HS-5 (cell line): ENCODE measurements around the gene AP3D1.
"Not testable (repeated sequence)": the region's sequence is repeated elsewhere in the genome, so short reads cannot be mapped to it uniquely, and the experiment has no call there.

Experiments used
- DNase-seq: peaks from one replicate; pipeline ENCODE4 v3.0.0-alpha.2; 2012; ENCODE audit warnings: low read depth

The AP3D1 gene

GRCh38 chr19:2151339-2152229 lies at the start of gene AP3D1:
Gene AP3D1 (minus strand): TSS chr19:2151566. CDS start chr19:2151334, 232 bp downstream.
- DNase-seq, result peak; percentile 98

- DNase-seq, result not testable (repeated sequence)
Observed at GRCh38 chr19:2200624-2201294, 49.4 kb upstream of the AP3D1 start.

DNA sequence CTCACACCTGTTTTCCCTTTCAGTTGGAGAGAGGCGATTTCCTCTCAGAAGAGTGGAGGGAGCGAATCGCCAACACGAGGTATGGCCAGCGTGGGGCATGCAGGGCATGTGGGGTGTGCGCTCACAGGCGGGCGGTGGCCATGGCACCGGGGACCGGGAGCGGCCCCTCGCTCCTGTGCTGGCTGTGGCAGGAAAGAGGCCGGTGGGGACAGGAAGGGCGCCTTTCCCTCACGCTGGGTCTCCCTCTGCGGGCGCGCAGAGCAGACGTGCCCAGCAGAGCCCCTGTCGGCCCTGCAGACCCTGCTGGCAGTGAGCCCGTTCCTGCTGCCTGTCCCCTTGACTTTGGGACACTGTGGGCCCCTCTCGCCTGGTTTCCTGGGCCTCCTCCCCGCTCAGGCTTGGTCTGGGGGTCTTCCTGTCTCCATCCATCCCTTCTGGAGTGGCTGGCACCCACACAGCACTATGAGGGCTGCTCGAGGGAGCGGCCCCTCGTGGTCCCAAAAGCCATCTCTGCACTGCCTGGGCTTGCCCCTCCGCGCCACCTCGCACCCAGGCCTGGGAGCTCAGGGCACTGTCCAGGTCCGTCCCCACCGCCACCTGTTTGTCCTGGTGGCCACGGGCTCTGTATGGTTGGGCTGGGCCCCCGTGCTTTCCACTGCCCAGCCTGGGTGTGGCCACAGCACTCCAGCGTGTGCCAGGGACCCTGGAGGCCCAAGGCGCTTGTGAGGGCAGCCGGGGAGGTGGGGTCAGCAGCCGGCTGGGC lies 48.7 kb upstream of the AP3D1 start:
- DNase-seq, result no peak

DNA sequence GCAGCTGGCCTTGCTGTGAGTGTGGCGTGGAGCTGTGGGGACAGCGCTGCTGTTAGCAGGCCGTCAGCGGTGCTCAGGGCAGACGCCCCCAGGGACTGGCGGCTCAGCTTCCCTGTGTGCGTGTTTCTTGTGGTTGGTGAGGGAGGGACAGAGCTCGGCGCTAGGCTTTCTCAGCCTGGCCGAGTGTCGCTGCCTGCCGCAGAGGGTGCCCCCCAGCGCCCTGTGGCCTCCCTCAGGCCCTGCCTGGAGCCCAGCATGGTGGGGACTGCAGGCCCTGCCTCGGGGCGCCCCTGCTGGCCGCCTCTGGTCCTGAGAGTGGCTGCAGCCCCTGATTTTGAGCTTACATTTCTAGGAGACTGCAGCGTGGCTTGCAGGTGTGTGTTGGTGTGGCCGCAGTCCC lies 47.8 kb upstream of the AP3D1 start:
- no peak for DNase-seq

- DNase-seq, result no peak
Observed at GRCh38 chr19:2198317-2198716, 47.0 kb upstream of the AP3D1 start.

GRCh38 chr19:2197270-2197669 lies 45.9 kb upstream of the AP3D1 start:
- DNase-seq, result no peak

DNA sequence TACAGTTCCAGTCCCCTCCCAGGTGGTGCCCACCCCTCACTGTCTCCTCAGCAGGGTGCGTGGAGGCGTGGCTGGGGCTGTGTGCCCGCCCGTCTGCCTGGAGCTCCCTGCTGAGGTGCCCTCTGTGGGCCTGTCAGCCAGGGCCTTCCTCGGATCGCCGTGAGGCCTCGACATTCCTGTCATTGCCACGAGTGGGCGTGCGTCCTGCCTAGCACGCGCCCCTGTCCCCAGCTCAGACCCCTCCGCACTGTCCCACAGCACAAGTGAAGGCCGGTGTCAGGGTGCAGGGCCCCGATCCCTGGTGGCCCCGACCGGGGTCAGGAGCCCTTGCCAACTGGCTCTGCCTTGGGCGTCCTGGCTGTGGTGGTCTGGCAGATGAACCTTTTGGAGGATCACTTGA lies 44.5 kb upstream of the AP3D1 start:
- no peak for DNase-seq

GRCh38 chr19:2195361-2195760 lies 44.0 kb upstream of the AP3D1 start:
- DNase-seq, result no peak

- no peak for DNase-seq
Observed at GRCh38 chr19:2194513-2195078, 43.2 kb upstream of the AP3D1 start.

GRCh38 chr19:2193807-2194206 lies 42.4 kb upstream of the AP3D1 start:
- no peak for DNase-seq

DNA sequence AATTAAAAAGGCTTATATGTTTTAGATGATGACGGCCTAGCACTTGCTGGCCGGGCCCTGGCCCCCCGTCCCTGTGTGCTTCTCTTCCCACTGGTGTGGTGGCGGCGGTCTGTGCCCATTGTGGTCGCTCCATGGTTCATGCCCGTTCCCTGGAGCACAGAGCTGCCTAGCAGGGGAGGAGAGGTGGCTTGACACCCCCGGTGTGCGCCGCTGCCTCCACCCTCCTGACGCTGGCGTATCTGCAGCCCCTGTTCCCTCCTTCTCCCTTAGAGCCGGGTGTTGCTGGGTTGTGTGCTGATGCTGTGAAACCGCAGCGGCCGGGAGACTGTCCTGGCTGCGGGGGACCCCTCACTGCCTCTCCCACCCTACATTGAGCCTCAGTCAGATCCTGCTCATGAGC lies 41.5 kb upstream of the AP3D1 start:
- DNase-seq, result no peak

DNA sequence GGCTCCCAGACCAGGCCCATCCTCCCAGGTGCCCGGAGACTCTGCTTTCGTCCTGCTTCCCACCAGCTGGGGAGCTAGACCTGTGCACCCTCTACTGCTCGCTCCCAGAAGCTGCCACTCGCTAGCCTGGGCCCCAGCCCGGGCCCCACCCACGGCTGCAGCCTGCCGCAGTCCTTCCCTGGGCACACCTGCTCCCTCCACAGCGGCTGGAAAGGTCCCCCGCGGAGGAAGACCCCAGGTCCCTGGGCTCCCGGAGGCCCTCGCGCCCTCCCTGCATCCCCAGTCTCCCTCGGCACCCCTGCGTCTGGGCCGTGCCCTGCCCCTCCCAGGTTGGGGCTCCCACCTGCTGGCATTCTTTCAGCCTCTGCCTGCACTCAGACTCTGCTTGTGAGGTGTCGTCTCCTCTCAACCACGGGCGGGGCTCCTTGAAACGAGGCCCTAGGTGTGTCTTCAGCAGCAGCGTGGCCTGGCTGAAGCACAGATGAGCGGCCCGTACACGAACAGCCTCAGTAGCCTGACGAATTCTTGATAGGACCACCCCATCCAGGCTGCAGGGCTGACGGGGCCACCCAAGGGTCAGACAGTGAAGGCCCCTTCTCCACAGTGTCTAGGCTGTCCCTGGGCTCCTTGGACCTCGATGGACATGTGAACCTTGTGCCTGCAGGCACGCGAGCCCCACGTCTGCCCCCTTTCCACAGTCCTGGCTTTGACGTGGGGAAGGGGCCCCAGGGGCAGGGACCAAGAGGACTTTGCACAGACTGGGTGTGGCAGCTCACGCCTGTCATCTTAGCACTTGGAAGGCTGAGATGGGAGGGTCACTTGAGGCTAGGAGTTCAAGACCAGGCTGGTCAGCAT lies 40.3 kb upstream of the AP3D1 start:
- DNase-seq, result no peak

- no peak for DNase-seq
Observed at GRCh38 chr19:2190848-2191455, 39.6 kb upstream of the AP3D1 start.

DNA sequence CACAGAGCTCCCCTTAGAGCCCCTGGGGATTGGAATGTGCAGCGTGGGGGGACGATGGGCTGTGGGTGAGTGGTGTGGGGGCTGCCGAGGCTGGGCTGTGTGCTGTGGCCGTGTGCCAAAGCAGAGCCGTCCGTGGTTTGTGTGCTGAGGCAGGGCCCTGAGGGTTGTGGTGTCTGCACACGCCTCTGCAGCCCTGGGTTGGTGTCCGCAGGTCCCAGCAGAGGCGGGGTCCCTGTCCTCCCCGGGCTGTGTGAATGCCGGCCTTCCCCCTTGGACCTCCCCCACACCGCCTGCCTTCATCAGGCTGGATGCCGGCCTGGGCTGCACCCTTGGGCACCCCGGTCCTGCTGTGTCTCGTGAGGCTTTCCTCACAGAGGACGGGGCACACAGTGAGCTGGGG lies 38.5 kb upstream of the AP3D1 start:
- DNase-seq, result no peak

DNA sequence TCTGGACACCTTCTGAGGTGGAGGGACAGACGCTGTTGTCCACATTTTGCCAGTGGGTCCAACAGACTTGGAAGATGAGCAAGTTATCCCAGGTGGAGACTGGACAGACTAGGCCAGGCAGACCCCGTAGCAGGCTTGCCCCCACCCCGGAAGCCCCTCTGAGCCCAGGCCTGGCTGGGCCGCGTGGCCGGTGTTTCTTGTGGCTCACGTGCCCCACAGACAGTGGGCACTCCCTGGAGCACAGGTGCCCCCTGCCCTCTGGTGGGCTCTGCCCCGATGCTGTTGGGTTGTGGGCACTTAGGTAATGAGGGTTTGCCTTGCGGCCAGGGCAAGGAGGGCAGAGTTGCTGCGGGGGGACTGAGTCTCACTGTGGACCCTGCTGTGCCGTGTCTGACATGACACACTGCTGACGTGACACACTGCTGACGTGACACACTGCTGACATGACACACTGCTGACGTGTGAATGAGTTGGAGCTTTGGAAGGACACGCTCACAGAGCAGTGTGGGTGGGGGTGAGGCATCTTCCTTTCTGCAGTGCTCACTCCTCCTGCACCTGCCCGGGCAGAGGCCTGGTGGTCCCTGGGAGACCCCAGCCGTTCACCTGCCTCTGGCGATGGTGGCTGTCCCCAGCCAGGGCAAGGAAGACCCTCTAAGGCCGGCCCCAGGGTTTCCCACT lies 37.5 kb upstream of the AP3D1 start:
- DNase-seq, result no peak

DNA sequence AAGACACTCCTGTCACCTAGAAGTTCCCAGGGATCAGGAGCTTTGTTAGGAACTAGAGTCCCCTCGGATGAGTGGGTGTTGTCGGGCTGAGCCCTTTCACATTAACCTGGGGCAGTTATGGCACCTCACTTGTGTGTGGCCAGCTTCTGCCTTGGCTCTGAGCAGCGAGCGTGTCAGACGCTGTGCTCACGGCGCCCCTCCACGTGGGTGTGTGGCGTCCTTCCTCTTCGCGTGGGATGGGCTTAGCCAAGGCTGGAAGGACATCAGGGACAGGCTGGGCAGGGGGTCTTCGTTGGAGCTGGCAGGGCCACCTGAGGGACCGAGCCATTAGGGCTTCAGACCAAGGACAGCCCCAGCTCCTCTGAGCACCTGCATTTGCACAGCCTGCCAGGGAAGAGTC lies 35.8 kb upstream of the AP3D1 start:
- DNase-seq, result no peak

DNA sequence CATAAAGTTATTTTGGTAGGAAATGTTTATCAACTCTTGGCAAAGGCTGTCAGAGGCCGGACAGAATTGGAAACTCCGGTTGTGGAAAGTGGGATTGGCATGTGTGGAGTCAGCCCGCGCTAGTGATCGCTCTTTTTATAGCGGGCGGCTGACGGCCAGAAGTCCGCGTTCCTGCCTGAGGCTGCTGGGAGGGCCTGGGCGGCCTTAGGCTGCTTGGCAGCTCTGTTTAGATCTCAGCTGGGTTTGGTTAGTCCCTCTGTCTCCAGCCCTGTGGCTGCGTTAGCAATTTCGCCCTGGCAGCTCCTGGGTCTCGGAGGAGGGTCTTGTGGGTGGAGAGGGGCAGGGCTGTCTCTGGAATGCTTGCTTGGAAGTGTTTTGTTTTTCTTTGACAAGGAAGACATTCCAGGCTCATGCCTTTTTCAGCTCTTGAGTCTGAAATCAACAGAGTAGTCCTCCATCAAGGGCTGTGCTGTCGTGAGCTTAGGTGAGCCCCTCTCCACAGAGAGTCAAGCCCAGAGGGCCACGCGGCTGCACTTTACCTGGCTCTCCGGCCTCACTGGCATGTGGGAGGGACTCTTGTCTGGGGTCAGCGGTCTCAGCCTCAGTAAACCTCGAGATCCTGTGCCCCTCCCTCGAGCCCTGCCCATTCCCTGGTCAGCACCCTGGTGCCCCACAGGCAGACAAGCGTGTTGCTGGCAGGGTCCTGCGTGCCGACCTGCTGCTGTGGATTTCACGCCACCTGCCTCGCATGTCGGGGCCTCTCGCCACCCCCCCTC lies 34.9 kb upstream of the AP3D1 start:
- DNase-seq, result no peak

DNA sequence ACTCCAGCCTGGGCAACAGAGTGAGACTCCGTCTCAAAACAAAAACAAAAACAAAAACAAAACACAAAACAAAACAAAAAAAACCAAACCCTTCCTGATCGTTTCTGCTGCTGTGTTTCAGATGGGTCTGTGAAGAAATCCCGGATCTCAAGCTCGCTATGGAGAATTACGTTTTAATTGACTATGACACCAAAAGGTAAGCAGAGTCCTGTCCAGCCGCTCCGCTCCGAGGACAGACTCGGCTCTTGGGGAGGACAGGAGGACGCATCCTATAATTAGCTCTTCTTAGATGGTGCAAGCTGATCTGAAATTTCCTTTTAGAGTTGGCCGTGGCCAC lies 34.3 kb upstream of the AP3D1 start:
- DNase-seq, result no peak

DNA sequence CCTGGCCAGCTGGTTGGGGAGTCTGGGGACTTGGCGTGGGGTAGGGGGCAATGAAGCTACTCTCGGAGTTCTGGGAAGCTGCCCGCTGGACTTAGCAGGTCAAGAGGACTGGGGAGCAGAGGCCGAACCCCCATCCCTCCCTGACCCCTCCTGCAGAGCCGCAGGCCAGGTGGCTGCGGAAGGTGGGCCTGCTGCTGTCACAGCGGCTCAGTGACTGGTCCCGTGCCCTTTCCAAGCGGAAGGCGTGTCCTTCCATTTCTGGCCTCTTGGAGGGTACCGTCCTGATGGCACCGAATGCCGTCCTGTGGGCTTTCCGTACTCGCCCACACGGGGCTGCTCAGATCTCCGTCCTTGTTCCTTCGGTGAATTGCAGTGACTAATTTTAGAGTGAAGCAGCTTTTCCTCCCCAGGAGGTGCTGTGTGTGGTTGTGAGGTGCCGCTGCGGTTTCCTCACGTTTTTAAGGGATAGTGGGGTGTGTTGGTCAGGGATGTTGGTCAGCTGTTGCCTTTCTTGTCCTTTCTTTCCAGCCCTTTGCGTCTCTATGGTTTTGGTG lies 33.1 kb upstream of the AP3D1 start:
- no peak for DNase-seq

DNA sequence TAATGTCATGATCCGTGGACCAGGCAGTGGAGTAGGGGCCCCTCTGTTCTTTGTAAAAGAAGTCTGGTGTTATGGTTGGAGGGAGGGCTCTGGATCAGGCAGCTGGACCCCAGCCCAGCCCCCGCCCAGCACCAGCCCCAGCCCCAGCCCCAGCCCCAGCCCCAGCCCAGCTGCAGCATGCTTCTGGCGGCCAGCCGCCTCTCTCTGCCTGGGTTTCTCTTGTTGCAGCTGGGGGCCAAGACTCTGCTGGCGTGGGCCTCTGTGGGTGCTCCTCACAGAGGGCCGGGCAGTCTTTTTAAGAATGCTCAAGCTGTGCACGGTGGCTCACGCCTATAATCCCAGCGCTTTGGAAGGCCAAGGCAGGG lies 30.2 kb upstream of the AP3D1 start:
- DNase-seq, result no peak
